Calu3 (cell line): ENCODE results near the gene CDKAL1. TPM values are rescaled to one million over a fixed set of nuclear protein-coding genes. Genes with fewer than 3 reads are reported as not detected.

ENCODE experiments used
- BruUV-seq: library from RNA; stranded (reverse); fragments of 400-500 nt; replicated peaks from 2 replicates; lab custom pipeline; 2021; lab: Mats Ljungman, UMichigan
- CTCF ChIA-PET: fragments of 300-600 bp; sonication (Branson Sonifier 250); formaldehyde crosslinking; loops from one replicate; lab custom pipeline; 2022; ENCODE audit warnings: antibody characterized with exemption; lab: Charles Lee
- DNase-seq: peaks from one replicate; pipeline ENCODE4 v3.0.0; 2022
- H3K27ac Mint-ChIP-seq: one replicate; pipeline ENCODE4 v1.8.0; 2022; ENCODE audit warnings: mixed read lengths; ENCODE audit not compliant: unreplicated experiment
- H3K27me3 Mint-ChIP-seq: one replicate; pipeline ENCODE4 v1.8.0; 2022; ENCODE audit warnings: mixed read lengths; ENCODE audit not compliant: unreplicated experiment
- H3K36me3 Mint-ChIP-seq: one replicate; pipeline ENCODE4 v1.8.0; 2022; ENCODE audit warnings: mild to moderate bottlenecking, moderate library complexity, mixed read lengths; ENCODE audit not compliant: insufficient read depth, unreplicated experiment
- H3K4me1 Mint-ChIP-seq: one replicate; pipeline ENCODE4 v1.8.0; 2022; ENCODE audit warnings: mild to moderate bottlenecking, low read depth, mixed read lengths; ENCODE audit not compliant: unreplicated experiment
- H3K4me3 Mint-ChIP-seq: one replicate; pipeline ENCODE4 v1.8.0; 2022; ENCODE audit warnings: mild to moderate bottlenecking, low read depth, moderate library complexity, mixed read lengths; ENCODE audit not compliant: unreplicated experiment
- H3K9me3 Mint-ChIP-seq: one replicate; pipeline ENCODE4 v1.8.0; 2022; ENCODE audit warnings: low read depth, mixed read lengths; ENCODE audit not compliant: unreplicated experiment
- intact Hi-C: fragments of 100-400 bp; cut with micrococcal nuclease; formaldehyde crosslinking; loops from one replicate; pipeline ENCODE4 v1.10.0; 2022; ENCODE audit not compliant: unreplicated experiment
- total RNA-seq: library from RNA; stranded (reverse); gene quantifications from 2 replicates; pipeline ENCODE4 v1.2.3, GENCODE V29; 2022
- TF ChIP-seq, protein P1 (sequence below): fragments of 200-600 bp; IDR thresholded peaks from one replicate; pipeline ENCODE4 v1.8.0; 2022; ENCODE audit warnings: antibody characterized with exemption; ENCODE audit not compliant: unreplicated experiment

Gene CDKAL1
- total RNA-seq, 1 experiment from 2014 or later, result 39.6 TPM

DNA sequence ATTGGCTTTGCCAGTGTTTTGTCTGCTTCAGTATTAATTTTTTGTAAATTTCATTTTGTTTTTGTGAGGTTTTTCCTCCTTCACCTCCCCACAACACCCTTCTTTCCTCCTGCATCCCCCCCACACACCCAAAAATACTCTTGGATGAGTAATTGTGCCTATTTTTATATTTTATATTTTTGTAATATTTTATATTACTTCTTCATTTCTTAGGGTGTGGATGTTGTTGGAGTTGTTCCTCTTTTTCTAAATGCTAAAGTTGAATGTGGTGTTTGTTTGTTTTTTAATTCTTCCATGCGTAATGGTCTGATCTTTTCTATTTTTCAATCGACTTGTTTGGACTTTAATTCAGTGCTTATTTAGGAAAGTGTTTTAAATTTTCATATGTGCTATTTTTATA, 638.8 kb downstream of the CDKAL1 start:
- H3K27me3 Mint-ChIP-seq, result no peaks in the 10 kb centered on the region
- no peaks in the 10 kb centered on the region for H3K36me3 Mint-ChIP-seq
- TF ChIP-seq, protein P1, sequence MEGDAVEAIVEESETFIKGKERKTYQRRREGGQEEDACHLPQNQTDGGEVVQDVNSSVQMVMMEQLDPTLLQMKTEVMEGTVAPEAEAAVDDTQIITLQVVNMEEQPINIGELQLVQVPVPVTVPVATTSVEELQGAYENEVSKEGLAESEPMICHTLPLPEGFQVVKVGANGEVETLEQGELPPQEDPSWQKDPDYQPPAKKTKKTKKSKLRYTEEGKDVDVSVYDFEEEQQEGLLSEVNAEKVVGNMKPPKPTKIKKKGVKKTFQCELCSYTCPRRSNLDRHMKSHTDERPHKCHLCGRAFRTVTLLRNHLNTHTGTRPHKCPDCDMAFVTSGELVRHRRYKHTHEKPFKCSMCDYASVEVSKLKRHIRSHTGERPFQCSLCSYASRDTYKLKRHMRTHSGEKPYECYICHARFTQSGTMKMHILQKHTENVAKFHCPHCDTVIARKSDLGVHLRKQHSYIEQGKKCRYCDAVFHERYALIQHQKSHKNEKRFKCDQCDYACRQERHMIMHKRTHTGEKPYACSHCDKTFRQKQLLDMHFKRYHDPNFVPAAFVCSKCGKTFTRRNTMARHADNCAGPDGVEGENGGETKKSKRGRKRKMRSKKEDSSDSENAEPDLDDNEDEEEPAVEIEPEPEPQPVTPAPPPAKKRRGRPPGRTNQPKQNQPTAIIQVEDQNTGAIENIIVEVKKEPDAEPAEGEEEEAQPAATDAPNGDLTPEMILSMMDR, result no peak
- BruUV-seq, result no TSS peak
- no peaks in the 10 kb centered on the region for H3K9me3 Mint-ChIP-seq
- H3K27ac Mint-ChIP-seq, result no peak overlapping the region
- H3K4me1 Mint-ChIP-seq, result no peaks in the 10 kb centered on the region
- CTCF ChIA-PET, result no interaction called here
- no peak overlapping the region for H3K4me3 Mint-ChIP-seq
- DNase-seq, result no peak
- intact Hi-C loops, result no loop called here

GRCh38 chr6:21173678-21174077, 639.4 kb downstream of the CDKAL1 start:
- intact Hi-C loops, result no loop called here
- H3K36me3 Mint-ChIP-seq, result no peaks in the 10 kb centered on the region
- CTCF ChIA-PET, result no interaction called here

GRCh38 chr6:21176197-21176596, 641.9 kb downstream of the CDKAL1 start:
- no peak for DNase-seq
- Mint-ChIP-seq H3K9me3 (peaks cover 4% of the 10 kb centered on the region), H3K4me3 (no peak overlapping the region), H3K4me1 (no peaks in the 10 kb centered on the region), H3K27ac (no peak overlapping the region), H3K36me3 (no peaks in the 10 kb centered on the region), H3K27me3 (no peaks in the 10 kb centered on the region)
- BruUV-seq, result no TSS peak
- CTCF ChIA-PET, result interaction anchor here (0.9 kb wide), 1 partner anchor 12 kb away, joined by 3 read pairs; no protein-coding TSS in a partner anchor
- intact Hi-C loops, result no loop called here
- TF ChIP-seq, protein P1, result no peak

More at GRCh38 chr6:21173678-21174077, 639.4 kb downstream of the CDKAL1 start:
- no peaks in the 10 kb centered on the region for H3K4me1 Mint-ChIP-seq
- no peaks in the 10 kb centered on the region for H3K9me3 Mint-ChIP-seq
- no TSS peak for BruUV-seq
- H3K27me3 Mint-ChIP-seq, result no peaks in the 10 kb centered on the region
- DNase-seq, result no peak
- H3K27ac Mint-ChIP-seq, result no peak overlapping the region
- no peak overlapping the region for H3K4me3 Mint-ChIP-seq
- TF ChIP-seq, protein P1, result no peak

DNA sequence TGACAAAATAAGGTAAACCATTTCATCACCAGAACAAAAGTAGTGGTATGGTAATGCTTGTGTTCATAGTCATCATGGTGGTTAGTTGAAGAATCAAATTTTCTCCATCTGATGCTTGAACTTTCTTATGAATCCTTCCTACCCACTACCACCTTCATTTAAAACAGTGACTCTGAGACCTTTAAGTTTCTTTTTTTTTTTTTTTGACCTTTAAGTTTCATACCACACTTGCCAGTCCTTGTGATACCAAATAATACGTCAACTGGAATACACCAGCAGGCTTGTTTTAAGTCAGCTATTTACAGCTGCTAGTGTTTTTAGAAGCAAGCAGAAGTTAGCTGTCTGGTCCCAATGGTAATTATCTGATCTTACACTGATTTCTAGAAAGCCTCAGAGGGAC, 645.9 kb downstream of the CDKAL1 start:
- CTCF ChIA-PET, result interaction anchor here (0.5 to 1.3 kb wide), 5 partner anchors 10 to 1448 kb away, joined by 3 to 6 read pairs (median 4); no protein-coding TSS in a partner anchor
- DNase-seq, result no peak
- TF ChIP-seq, protein P1, result no peak
- no TSS peak for BruUV-seq
- Mint-ChIP-seq H3K27ac (no peak overlapping the region), H3K9me3 (peaks cover 4% of the 10 kb centered on the region), H3K4me1 (no peaks in the 10 kb centered on the region), H3K36me3 (no peaks in the 10 kb centered on the region), H3K4me3 (no peak overlapping the region), H3K27me3 (no peaks in the 10 kb centered on the region)
- intact Hi-C loops, result no loop called here
